GM12878 (cell line): ENCODE measurements around the gene TARBP2. TPM values are rescaled to one million over a fixed set of nuclear protein-coding genes. Genes with fewer than 3 reads are reported as not detected.

Experiments
- ATAC-seq: fragments of 200-7000 bp; cut with Tn5 transposase; 3 replicates; pipeline ENCODE4 v1.9.1; 2020; ENCODE audit warnings: mild to moderate bottlenecking, moderate library complexity
- BruUV-seq: library from RNA; stranded (reverse); fragments of 400-500 nt; replicated peaks from 2 replicates; lab custom pipeline; 2021; lab: Mats Ljungman, UMichigan
- CTCF ChIA-PET: fragments of 300-600 bp; sonication (Branson Sonifier 250); formaldehyde crosslinking; extraction: SDS; loops from one replicate; lab custom pipeline; 2021; ENCODE audit warnings: inconsistent platforms; lab: Yijun Ruan, JAX
- POLR2A ChIA-PET: fragments of 350-600 bp; formaldehyde crosslinking; extraction: SDS; loops from one replicate; lab custom pipeline; 2021; ENCODE audit warnings: inconsistent platforms; lab: Charles Lee
- RAD21 ChIA-PET: fragments of 300-600 bp; sonication (Branson Sonifier 250); formaldehyde crosslinking; loops from one replicate; lab custom pipeline; 2023; ENCODE audit warnings: antibody characterized with exemption; ENCODE audit not compliant: unreplicated experiment; lab: Charles Lee
- SMC1A ChIA-PET: fragments of 300-600 bp; sonication (Branson Sonifier 250); formaldehyde crosslinking; loops from one replicate; lab custom pipeline; 2023; ENCODE audit not compliant: unreplicated experiment, uncharacterized antibody; lab: Charles Lee
- DNase-seq: peaks from one replicate; pipeline ENCODE4 v3.0.0-alpha.2; 2011; ENCODE audit warnings: low read depth, low spot score
- FAIRE-seq: peaks from 3 replicates; lab custom pipeline; 2011; peaks lifted over from hg19 to GRCh38; lab: Jason Lieb, UNC
- H2AFZ ChIP-seq: 2 replicates; pipeline ENCODE4 v1.6.0; 2011; ENCODE audit warnings: low read depth, low read length, control low read depth; ENCODE audit not compliant: control insufficient read depth
- H3K27ac ChIP-seq: 2 replicates; pipeline ENCODE4 v1.5.1; 2011; ENCODE audit warnings: control low read depth; ENCODE audit not compliant: control insufficient read depth, insufficient read depth
- H3K27me3 ChIP-seq, 2 experiments: replicated peaks in 1 of 2; 2 replicates each; pipeline versions ENCODE4 v1.6.0 to v1.6.1; 2011; ENCODE audit warnings: low read length in 1 of 2; ENCODE audit not compliant: control insufficient read depth in 2 of 2, insufficient read depth in 2 of 2
- H3K36me3 ChIP-seq, 2 experiments: 2 replicates each; pipeline ENCODE4 v1.5.1; 2011; ENCODE audit warnings: low read length in 1 of 2; ENCODE audit not compliant: control insufficient read depth in 2 of 2, insufficient read depth in 2 of 2
- H3K4me1 ChIP-seq: 2 replicates; pipeline ENCODE4 v1.6.1; 2011; ENCODE audit warnings: mild to moderate bottlenecking, low read length, moderate library complexity, mixed read lengths; ENCODE audit not compliant: control insufficient read depth, insufficient read depth
- H3K4me2 ChIP-seq: 2 replicates; pipeline ENCODE4 v1.6.0; 2011; ENCODE audit warnings: control low read depth; ENCODE audit not compliant: control insufficient read depth, insufficient read depth
- H3K4me3 ChIP-seq: fragments of 200-600 bp; sonication (generic); 2 replicates; pipeline ENCODE4 v1.5.1; 2016
- H3K79me2 ChIP-seq: 2 replicates; pipeline ENCODE4 v1.6.0; 2011; ENCODE audit warnings: low read length; ENCODE audit not compliant: control insufficient read depth, insufficient read depth
- H3K9ac ChIP-seq: 2 replicates; pipeline ENCODE4 v1.8.0; 2011; ENCODE audit warnings: low read length, control low read depth, mixed read lengths; ENCODE audit not compliant: control insufficient read depth, insufficient read depth
- H3K9me3 ChIP-seq: replicated peaks from 3 replicates; pipeline ENCODE4 v1.5.1; 2011; ENCODE audit warnings: mild to moderate bottlenecking, low read length; ENCODE audit not compliant: control insufficient read depth, insufficient read depth
- H4K20me1 ChIP-seq: 2 replicates; pipeline ENCODE4 v1.6.0; 2011; ENCODE audit not compliant: control insufficient read depth, insufficient read depth
- CBFB ChIP-seq: IDR thresholded peaks from 2 replicates; pipeline ENCODE4 v1.6.1; 2016; ENCODE audit warnings: antibody characterized with exemption, low read depth
- FOXM1 ChIP-seq: IDR thresholded peaks from 2 replicates; pipeline ENCODE4 v1.6.1; 2012; ENCODE audit warnings: low read depth, mild to moderate bottlenecking, inconsistent platforms, low read length, moderate library complexity
- JUND ChIP-seq: IDR thresholded peaks from 2 replicates; pipeline ENCODE4 v1.6.1; 2012; ENCODE audit warnings: low read depth, mild to moderate bottlenecking, low read length, improper control_type of control experiment, moderate library complexity
- KDM1A ChIP-seq: fragments of 200-600 bp; sonication (generic); IDR thresholded peaks from 2 replicates; pipeline ENCODE4 v1.6.1; 2016; ENCODE audit warnings: borderline replicate concordance
- MLLT1 ChIP-seq: fragments of 450-650 bp; IDR thresholded peaks from 2 replicates; pipeline ENCODE4 v1.6.1; 2016; ENCODE audit warnings: mild to moderate bottlenecking
- RB1 ChIP-seq: fragments of 450-650 bp; formaldehyde crosslinking; IDR thresholded peaks from 2 replicates; pipeline ENCODE4 v1.6.1; 2017; ENCODE audit warnings: mild to moderate bottlenecking, borderline replicate concordance
- ZNF217 ChIP-seq: fragments of 450-650 bp; IDR thresholded peaks from 2 replicates; pipeline ENCODE4 v1.6.1; 2017; ENCODE audit warnings: antibody characterized with exemption, mild to moderate bottlenecking
- WGBS: methylation state at CpG from one replicate; pipeline ENCODE4 v1.1.6; 2016; ENCODE audit warnings: low lambda C conversion rate; ENCODE audit not compliant: insufficient replicate concordance, insufficient coverage; ENCODE audit errors: missing lambda C conversion rate; 5-methylcytosine and 5-hydroxymethylcytosine counted together
- in situ Hi-C: fragments of 300-500 bp; cut with MboI; formaldehyde crosslinking; loops from 9 replicates; pipeline ENCODE4 v1.14.3; 2018; ENCODE audit warnings: mixed read lengths
- intact Hi-C: fragments of 100-400 bp; cut with micrococcal nuclease; formaldehyde crosslinking; loops from one replicate; pipeline ENCODE4 v1.14.2; 2022; ENCODE audit not compliant: unreplicated experiment
- polyA plus RNA-seq, 11 experiments: library from polyadenylated mRNA; depleted of rRNA in 4 of 11; unstranded in 6 of 11; stranded (reverse) in 5 of 11; fragments of >200 nt; fragmentation: Nextera tagmentation in 4 of 11; fragmentation: Illumina TruSeq in 1 of 11; extraction: Ambion mirVana in 4 of 11; extraction: Trizol in 1 of 11; gene quantifications; 1 replicate in 1 of 11; 2 replicates in 10 of 11; pipeline versions ENCODE4 v1.2.1 to v1.2.3, GENCODE V29; 2011 to 2016; ENCODE audit warnings: inconsistent platforms in 2 of 11, missing spikeins in 2 of 11, low read depth in 1 of 11
- total RNA-seq, 4 experiments: library from RNA; depleted of rRNA in 3 of 4; stranded (reverse); fragments of >200 nt in 3 of 4; fragmentation: Illumina TruSeq in 1 of 4; extraction: Trizol in 1 of 4; gene quantifications; 2 replicates each; pipeline versions ENCODE4 v1.2.1 to v1.2.3, GENCODE V29; 2013 to 2021
- TF ChIP-seq, protein P1 (sequence below): fragments of 150-350 bp; IDR thresholded peaks from 2 replicates; pipeline ENCODE4 v1.6.1; 2014; ENCODE audit warnings: mild to moderate bottlenecking, low read depth, low read length
- TF ChIP-seq, protein P2 (sequence below): fragments of 450-650 bp; IDR thresholded peaks from 2 replicates; pipeline ENCODE4 v1.6.1; 2017; ENCODE audit warnings: borderline replicate concordance

The TARBP2 gene
- total and polyA plus RNA-seq, 10 of the 15 experiments (the other 5 are each of a cell fraction or from before 2014, with no cell fraction given) = 5.5 to 60.1 (median 36.8) TPM

DNA sequence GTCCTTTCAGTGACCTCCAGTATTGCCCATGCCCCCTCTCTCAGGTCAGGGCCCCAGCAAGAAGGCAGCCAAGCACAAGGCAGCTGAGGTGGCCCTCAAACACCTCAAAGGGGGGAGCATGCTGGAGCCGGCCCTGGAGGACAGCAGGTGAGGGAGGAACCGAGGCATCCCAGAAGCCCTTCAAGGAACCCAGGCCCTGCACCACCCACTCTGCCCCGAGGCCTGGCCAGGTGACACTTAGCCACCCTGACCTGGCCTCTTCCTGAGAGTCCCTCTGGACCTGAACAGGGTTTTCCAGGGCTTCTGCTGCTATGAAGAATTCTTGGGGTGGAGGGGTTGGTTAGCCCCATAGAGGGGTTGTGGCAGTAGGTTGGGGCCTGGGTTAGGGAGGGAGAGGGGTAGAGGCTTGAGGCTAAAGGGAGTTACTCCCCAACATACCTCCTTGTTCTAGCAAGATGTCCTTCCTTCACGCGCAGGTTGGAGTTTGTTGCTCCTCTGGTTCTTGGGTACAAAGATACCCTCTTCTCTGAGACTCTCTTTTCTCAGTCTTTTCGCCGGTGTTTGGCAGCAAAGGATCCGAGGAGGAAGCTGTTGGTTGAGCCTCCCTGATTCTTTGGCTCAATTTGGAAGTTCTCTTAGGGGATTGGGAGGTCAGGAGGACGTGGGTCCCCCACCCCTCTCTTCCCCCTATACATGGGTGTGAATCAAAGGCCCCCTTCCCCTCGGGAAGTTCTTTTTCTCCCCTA is 2.1 kb downstream of the TARBP2 start:
- H3K9ac ChIP-seq = no peak overlapping the region
- no peak for DNase-seq
- H3K27me3 ChIP-seq = no peaks in the 10 kb centered on the region
- peaks cover 11% of the 10 kb centered on the region for H3K79me2 ChIP-seq
- ATAC-seq = no peak
- ChIA-PET SMC1A (no interaction called here), CTCF (interaction anchor here (1.1 kb wide), 1 partner anchor 182 kb away, joined by 4 read pairs; the partner anchor contains the start of gene AAAS), POLR2A (interaction anchor here (0.6 to 1.3 kb wide), 2 partner anchors 23 to 179 kb away, joined by 3 to 4 read pairs; no protein-coding TSS in a partner anchor), RAD21 (no interaction called here)
- H3K4me2 ChIP-seq = no peak overlapping the region
- TF ChIP-seq JUND = no peak
- TF ChIP-seq FOXM1 = no peak
- no peak for TF ChIP-seq KDM1A
- no peak for TF ChIP-seq RB1
- TF ChIP-seq MLLT1 = no peak
- no peak for TF ChIP-seq CBFB
- no peak for TF ChIP-seq ZNF217
- TF ChIP-seq, protein P1, sequence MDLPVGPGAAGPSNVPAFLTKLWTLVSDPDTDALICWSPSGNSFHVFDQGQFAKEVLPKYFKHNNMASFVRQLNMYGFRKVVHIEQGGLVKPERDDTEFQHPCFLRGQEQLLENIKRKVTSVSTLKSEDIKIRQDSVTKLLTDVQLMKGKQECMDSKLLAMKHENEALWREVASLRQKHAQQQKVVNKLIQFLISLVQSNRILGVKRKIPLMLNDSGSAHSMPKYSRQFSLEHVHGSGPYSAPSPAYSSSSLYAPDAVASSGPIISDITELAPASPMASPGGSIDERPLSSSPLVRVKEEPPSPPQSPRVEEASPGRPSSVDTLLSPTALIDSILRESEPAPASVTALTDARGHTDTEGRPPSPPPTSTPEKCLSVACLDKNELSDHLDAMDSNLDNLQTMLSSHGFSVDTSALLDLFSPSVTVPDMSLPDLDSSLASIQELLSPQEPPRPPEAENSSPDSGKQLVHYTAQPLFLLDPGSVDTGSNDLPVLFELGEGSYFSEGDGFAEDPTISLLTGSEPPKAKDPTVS = no peak
- TF ChIP-seq, protein P2, sequence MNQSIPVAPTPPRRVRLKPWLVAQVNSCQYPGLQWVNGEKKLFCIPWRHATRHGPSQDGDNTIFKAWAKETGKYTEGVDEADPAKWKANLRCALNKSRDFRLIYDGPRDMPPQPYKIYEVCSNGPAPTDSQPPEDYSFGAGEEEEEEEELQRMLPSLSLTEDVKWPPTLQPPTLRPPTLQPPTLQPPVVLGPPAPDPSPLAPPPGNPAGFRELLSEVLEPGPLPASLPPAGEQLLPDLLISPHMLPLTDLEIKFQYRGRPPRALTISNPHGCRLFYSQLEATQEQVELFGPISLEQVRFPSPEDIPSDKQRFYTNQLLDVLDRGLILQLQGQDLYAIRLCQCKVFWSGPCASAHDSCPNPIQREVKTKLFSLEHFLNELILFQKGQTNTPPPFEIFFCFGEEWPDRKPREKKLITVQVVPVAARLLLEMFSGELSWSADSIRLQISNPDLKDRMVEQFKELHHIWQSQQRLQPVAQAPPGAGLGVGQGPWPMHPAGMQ = no peak
- in situ Hi-C loops = no loop called here
- peaks cover 9 to 12% of the 10 kb centered on the region in 2 experiments; a peak in 2 of 4 replicates for H3K36me3 ChIP-seq
- BruUV-seq = no TSS peak
- no peak for FAIRE-seq
- H2AFZ ChIP-seq = no peak overlapping the region
- no peak overlapping the region for H3K4me3 ChIP-seq
- intact Hi-C loops = loop anchor here (5.0 kb wide), 1 partner anchor 51 kb away; the partner anchor contains the start of gene PCBP2
- H3K27ac ChIP-seq = no peak overlapping the region
- WGBS = 74% methylated on average over 9 of the region's 10 CpGs
- H3K4me1 ChIP-seq = peaks cover 13% of the 10 kb centered on the region
- H3K9me3 ChIP-seq = no peaks in the 10 kb centered on the region
- no peaks in the 10 kb centered on the region for H4K20me1 ChIP-seq
